GM12865 (cell line): ENCODE data around the gene INPP4B.

ENCODE experiments used
- DNase-seq: peaks from one replicate; pipeline ENCODE4 v3.0.0; 2010; ENCODE audit warnings: low read depth
- H3K4me3 ChIP-seq: 2 replicates; pipeline ENCODE4 v1.5.1; 2011; ENCODE audit warnings: mild to moderate bottlenecking, low read depth, low read length, control low read depth
- TF ChIP-seq, protein P1 (sequence below): IDR thresholded peaks from 2 replicates; pipeline ENCODE4 v1.5.1; 2011; ENCODE audit warnings: low read length, control low read depth, low read depth, inconsistent platforms; ENCODE audit not compliant: insufficient read depth; ENCODE audit errors: missing control alignments

Gene INPP4B

DNA sequence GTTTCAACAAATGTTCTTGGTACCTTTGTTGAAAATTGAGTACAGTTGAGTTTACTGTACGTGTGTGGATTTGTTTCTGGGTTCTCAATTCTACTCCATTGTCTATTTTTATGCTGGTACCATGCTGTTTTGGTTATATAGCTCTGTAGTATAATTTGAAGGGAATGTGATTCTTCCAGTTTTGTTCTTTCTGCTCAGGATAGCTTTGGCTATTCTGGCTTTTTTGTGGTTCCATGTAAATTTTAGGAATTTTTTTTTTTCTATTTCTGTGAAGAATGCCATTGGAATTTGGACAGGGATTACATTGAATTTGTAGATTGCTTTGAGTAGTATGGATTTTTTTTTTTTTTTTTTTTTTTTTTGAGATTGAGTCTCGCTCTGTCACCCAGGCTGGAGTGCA lies 836.4 kb downstream of the INPP4B start:
- TF ChIP-seq, protein P1, sequence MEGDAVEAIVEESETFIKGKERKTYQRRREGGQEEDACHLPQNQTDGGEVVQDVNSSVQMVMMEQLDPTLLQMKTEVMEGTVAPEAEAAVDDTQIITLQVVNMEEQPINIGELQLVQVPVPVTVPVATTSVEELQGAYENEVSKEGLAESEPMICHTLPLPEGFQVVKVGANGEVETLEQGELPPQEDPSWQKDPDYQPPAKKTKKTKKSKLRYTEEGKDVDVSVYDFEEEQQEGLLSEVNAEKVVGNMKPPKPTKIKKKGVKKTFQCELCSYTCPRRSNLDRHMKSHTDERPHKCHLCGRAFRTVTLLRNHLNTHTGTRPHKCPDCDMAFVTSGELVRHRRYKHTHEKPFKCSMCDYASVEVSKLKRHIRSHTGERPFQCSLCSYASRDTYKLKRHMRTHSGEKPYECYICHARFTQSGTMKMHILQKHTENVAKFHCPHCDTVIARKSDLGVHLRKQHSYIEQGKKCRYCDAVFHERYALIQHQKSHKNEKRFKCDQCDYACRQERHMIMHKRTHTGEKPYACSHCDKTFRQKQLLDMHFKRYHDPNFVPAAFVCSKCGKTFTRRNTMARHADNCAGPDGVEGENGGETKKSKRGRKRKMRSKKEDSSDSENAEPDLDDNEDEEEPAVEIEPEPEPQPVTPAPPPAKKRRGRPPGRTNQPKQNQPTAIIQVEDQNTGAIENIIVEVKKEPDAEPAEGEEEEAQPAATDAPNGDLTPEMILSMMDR = no peak
- DNase-seq = no peak
- no peak overlapping the region for H3K4me3 ChIP-seq

DNA sequence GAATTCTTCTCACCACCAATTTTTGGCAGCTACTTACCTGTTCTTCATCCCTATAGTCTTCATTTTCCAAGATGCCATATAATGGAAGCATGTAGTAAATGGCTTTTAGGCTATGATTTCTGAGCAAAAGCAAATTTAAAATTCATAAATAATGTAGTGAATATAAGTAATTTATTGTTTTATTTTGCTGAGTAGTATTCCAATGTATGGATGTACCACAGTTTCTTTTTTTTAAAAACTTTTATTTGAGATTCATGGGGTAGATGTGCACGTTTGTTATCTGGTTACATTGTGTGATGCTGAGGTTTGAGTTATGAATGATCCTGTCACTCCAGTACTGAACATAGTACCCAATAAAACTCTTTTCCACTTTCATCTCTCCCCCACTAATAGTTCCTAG lies 840.6 kb downstream of the INPP4B start:
- H3K4me3 ChIP-seq = no peak overlapping the region
- DNase-seq = no peak
- TF ChIP-seq, protein P1 = no peak

DNA sequence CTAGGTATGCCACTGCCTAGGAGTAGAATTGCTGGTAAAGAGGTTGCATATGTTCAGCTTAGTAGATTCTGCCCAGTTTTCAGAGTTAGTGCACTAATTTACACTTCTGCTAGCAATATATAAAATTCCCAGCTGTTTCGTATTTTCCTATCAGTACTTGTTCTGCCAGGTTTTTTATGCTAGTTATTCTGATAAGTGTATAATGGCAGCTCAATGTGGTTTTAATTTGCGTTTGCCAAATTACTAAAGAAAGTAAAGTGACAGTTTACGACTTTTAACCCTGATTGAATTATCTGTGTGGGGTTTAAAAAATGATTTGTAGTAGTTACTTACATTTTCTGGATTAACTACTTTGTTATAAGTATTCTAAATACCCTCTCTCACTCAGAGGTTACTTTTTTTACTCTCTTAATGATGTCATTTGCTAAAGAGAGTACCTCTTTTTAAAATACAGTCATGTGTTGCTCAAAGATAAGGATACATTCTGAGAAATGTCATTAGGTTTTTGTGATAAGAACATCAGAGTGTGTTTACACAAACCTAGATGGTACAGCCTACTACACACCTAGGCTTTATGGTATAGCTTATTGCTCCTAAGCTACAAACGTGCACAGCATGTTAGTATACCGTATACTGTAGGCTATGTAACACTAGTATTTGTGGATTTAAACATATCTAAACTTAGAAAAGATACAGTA lies 846.5 kb downstream of the INPP4B start:
- TF ChIP-seq, protein P1 = no peak
- DNase-seq = no peak

DNA sequence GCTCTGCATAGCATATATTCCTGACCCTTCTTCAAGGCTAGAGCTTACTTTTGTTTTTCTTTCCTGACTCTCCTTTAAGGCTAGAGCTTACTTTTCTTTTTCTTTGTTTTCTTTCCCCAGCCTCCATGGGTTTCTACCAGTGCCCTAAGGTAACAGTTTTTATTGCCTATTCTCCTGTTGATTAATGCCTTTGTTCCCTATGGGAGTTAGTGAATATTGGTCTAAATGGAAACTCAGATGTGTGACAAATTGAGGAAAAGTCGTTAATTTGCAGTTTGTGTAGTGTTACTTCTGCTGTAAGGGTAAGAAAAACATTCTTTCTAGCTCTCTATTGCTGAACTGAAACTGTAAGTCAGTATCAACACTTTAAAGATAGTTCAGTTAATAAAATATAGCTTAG lies 851.0 kb downstream of the INPP4B start:
- no peak for DNase-seq
- H3K4me3 ChIP-seq = no peak overlapping the region
- TF ChIP-seq, protein P1 = no peak

More for the DNA sequence above, 846.5 kb downstream of the INPP4B start:
- H3K4me3 ChIP-seq = no peak overlapping the region

DNA sequence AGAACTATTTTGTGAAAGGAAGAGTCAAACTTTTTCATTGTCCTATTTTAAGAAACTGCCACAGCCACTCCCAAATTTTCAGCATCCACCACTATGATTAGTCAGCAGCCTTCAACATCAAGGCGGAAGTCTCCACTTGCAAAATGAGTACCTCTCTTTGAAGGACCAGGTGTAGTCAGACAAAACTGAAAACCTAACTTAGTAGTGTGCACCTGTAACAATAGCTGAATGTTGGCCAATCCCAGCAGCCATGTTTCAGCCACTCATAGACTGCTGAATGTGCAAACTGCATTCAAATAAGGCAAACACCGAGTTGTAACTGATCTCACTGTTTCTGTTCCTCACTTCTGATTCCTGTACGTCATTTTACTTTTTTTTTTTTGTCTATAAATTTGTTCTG lies 868.7 kb downstream of the INPP4B start:
- TF ChIP-seq, protein P1 = no peak
- no peak overlapping the region for H3K4me3 ChIP-seq
- peak; percentile 61 for DNase-seq
